ENCODE results near the gene WDFY4. TPM values are rescaled to one million over a fixed set of nuclear protein-coding genes. Genes with fewer than 3 reads are reported as not detected.

Gene WDFY4
- total RNA-seq, 2 donors from 2014 or later, result 2.1 to 10.1 TPM

DNA sequence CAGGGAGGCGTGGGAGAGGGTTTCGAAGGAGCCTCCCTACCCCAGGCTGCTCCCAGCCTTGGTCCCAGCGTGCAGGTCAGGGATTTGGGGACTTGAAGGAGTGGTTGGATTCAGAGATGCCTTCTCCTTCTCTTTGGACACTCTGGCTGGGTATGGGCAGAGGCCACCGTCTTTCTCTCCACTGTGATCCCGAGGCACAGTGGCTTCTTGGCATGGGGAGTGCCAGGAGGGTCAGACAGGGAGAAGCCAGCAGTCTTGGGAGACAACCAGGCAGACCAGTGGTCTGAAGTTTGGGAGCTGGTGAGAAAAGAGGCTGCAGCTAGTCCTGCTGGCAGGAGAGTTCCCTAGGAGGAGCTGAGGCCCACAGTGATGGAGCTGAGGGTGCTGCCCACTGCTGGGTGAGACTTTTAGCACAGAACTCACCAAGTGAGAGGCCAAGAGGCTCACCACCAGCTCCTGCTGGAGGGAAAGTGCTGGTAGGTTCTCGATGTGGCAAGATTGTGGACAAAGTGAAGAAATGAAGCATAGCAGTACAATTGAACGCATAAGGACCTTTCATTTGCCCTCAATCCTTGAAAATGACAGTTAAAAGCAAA is 35.2 kb upstream of the WDFY4 start:
- DNase-seq (no peak), ATAC-seq (no peak)
- H3K9me3 ChIP-seq (ENCODE audit: control insufficient read depth, low read length, poor library complexity, severe bottlenecking), result no peaks in the 10 kb centered on the region
- Mint-ChIP-seq H3K4me3 (no peak overlapping the region), H3K4me1 (peaks cover 8% of the 10 kb centered on the region), H3K27ac (no peak overlapping the region), H3K27me3 (peaks cover 33% of the 10 kb centered on the region), H3K36me3 (ENCODE audit: low read depth) (no peaks in the 10 kb centered on the region)

DNA sequence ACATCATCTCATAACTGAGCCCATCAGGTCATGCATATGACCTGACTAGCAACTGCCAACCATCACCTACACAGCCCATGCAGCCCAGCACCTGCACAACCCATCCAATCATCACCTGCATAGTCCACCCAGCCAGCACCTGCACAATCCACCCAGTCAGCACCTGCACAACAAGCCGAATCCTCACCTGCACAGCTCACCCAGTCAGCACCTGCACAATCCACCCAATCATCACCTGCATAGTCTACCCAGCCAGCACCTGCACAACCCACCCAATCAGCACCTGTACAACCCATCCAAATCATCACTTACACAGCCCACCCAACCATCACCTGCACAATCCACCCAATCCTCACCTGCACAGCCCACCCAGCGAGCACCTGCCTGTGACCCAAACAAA is 33.4 kb upstream of the WDFY4 start:
- Mint-ChIP-seq H3K27me3 (peaks cover 35% of the 10 kb centered on the region), H3K27ac (no peak overlapping the region), H3K4me1 (peaks cover 10% of the 10 kb centered on the region), H3K36me3 (ENCODE audit: low read depth) (peaks cover 3% of the 10 kb centered on the region), H3K4me3 (no peak overlapping the region)
- ATAC-seq (no peak), DNase-seq (no peak)
- H3K9me3 ChIP-seq (ENCODE audit: control insufficient read depth, low read length, poor library complexity, severe bottlenecking), result no peaks in the 10 kb centered on the region

DNA sequence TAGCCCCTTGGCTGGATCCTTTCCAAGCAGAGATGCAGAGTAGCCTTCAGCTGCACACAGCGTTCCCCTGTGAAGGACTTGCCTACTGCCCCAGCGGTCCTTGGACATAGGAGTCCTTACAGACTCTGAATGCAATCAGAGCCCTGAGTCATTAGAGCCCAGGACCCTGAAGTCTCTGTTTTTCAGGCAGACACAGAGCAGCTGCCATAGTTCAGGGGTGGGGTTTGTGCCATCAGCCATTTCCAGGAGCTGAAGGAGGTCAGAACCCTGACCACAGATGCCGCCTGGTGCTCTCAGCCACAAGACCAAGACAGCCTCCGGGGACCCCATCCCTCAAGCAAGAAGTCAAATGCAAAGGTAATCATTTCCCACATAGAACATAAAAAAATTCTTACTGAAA is 32.8 kb upstream of the WDFY4 start:
- ATAC-seq (no peak), DNase-seq (no peak)
- Mint-ChIP-seq H3K4me3 (no peak overlapping the region), H3K36me3 (ENCODE audit: low read depth) (peaks cover 3% of the 10 kb centered on the region), H3K27me3 (peaks cover 35% of the 10 kb centered on the region), H3K4me1 (peaks cover 14% of the 10 kb centered on the region), H3K27ac (no peak overlapping the region)
- no peaks in the 10 kb centered on the region for H3K9me3 ChIP-seq (ENCODE audit: control insufficient read depth, low read length, poor library complexity, severe bottlenecking)

DNA sequence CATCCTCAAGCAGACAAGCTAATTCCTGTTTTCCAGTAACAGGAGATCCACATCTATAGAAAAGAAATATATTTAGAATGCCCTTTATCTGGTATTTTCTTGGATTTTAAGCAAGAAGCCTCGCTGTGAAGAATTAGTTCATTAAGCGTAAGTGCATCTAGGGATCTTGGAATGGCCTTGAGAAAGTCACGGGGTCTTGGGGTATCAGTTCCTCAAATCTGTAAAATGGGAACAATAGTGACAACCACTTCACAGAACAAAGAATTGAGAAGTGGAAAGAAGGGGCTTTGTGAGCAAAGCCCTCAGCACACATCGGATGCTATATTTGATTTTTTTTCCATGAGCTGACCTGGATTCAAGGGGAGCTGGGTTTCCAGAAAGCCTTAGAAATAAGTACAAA is 32.3 kb upstream of the WDFY4 start:
- ATAC-seq (no peak), DNase-seq (no peak)
- peaks cover 3% of the 10 kb centered on the region for H3K36me3 Mint-ChIP-seq (ENCODE audit: low read depth)
- H3K4me3 Mint-ChIP-seq, result no peak overlapping the region
- peaks cover 14% of the 10 kb centered on the region for H3K4me1 Mint-ChIP-seq
- H3K27ac Mint-ChIP-seq, result no peak overlapping the region
- peaks cover 35% of the 10 kb centered on the region for H3K27me3 Mint-ChIP-seq
- no peaks in the 10 kb centered on the region for H3K9me3 ChIP-seq (ENCODE audit: control insufficient read depth, low read length, poor library complexity, severe bottlenecking)

DNA sequence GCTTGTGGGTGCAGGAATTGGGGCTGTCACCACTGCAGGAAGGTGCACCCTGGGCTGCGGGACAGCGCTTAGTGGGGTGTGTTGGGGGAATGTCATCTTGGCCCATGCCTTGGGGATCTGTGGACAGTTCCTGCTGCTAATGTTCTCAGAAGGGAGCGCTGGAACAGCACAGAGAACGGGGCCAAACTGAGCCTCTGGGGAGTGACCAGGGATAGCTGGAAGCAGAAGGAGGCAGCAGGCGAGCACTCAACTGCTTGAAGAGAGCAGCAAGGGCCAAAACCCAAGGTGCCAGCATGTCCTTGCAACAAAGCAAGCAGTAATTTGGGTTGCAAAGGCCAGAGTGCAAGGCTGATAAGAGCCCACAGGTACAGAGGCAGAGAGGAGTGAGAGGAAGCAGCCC is 31.3 kb upstream of the WDFY4 start:
- no peak for ATAC-seq
- no peaks in the 10 kb centered on the region for H3K9me3 ChIP-seq (ENCODE audit: control insufficient read depth, low read length, poor library complexity, severe bottlenecking)
- Mint-ChIP-seq H3K27ac (no peak overlapping the region), H3K27me3 (peaks cover 34% of the 10 kb centered on the region), H3K4me3 (no peak overlapping the region), H3K4me1 (peaks cover 16% of the 10 kb centered on the region), H3K36me3 (ENCODE audit: low read depth) (peaks cover 3% of the 10 kb centered on the region)
- DNase-seq, result no peak

DNA sequence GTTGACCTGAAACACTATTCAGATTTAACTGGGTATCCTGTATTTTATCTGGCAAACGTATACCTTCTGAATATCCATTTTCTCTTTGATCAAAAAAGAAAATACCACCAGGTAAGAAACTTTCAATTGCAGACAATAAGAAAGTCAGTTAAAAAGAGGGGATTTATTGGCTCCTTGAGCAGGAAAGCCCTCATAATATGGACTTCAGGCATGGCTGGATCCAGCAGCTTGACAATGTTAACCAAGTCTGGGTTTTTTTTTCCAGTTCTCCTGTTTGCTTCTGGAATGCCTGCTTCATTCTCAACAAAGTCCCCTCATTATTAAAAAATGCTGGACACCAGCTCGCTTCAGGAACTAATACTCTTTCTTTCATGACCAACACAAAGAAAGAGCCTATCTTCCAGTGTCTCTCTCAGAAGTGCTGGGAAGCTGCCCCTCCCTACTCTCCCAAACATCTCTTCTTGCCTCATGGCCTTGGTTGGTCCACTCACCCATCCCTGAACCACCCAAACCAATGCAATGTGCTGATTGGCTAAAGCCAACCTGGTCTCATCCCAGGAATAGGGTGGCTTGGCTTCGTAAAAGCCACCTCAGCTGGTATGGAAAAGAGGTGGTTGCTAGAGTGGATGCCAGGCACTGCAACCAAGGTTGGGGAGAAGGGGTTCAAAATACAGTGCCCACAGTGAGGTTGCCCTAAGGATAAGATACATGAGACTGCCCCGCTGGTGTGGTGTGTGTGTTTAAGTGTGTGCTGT is 30.6 kb upstream of the WDFY4 start:
- Mint-ChIP-seq H3K27ac (no peak overlapping the region), H3K4me1 (peaks cover 19% of the 10 kb centered on the region), H3K4me3 (peak overlapping the region; percentile 39), H3K27me3 (peaks cover 39% of the 10 kb centered on the region), H3K36me3 (ENCODE audit: low read depth) (peaks cover 3% of the 10 kb centered on the region)
- DNase-seq, result no peak
- H3K9me3 ChIP-seq (ENCODE audit: control insufficient read depth, low read length, poor library complexity, severe bottlenecking), result no peaks in the 10 kb centered on the region
- ATAC-seq, result no peak

DNA sequence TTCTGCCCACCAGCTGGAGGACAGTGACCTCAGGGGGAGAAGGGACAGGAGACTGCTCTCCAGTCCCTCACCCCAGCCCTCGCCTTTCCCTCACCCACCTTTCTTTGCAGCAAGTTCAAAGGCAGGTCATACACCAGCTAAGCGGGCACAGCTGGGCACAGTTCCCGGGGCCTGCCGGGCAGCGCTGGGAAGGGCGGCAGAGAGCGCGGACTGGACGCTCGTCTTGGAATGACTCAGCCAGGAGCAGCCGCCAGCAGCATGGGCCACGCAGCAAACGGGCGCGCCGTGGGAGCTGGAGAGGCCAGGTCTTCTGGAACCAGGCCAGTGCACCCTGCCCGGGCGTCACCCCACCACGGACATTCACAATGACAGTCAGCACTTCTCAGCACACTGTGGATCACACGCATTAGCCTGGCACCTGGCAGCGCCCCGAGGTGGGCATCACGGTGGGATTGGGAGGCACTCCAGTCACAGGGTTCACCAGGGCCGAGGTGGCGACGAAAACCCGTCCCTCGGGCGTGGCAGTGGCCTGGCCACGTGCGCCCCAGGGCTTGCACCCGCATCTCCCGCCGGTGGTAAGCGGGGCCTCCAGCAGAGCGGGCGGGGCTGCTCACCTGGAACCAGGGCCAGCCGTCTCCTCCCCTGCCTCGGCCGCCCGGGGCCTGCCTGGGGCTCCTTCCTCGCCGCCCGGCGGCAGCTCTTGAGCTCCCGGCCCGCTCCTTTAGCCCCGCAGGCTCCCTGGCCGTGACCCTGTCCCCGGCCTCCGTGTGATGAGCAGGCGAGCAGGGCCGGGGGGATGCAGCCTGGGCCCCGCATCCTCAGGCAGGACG is 29.0 kb upstream of the WDFY4 start:
- Mint-ChIP-seq H3K27ac (no peak overlapping the region), H3K4me3 (peak overlapping the region; percentile 85), H3K4me1 (peaks cover 19% of the 10 kb centered on the region), H3K36me3 (ENCODE audit: low read depth) (peaks cover 3% of the 10 kb centered on the region), H3K27me3 (peaks cover 35% of the 10 kb centered on the region)
- H3K9me3 ChIP-seq (ENCODE audit: control insufficient read depth, low read length, poor library complexity, severe bottlenecking), result no peaks in the 10 kb centered on the region
- ATAC-seq, result peak; percentile 17
- no peak for DNase-seq

DNA sequence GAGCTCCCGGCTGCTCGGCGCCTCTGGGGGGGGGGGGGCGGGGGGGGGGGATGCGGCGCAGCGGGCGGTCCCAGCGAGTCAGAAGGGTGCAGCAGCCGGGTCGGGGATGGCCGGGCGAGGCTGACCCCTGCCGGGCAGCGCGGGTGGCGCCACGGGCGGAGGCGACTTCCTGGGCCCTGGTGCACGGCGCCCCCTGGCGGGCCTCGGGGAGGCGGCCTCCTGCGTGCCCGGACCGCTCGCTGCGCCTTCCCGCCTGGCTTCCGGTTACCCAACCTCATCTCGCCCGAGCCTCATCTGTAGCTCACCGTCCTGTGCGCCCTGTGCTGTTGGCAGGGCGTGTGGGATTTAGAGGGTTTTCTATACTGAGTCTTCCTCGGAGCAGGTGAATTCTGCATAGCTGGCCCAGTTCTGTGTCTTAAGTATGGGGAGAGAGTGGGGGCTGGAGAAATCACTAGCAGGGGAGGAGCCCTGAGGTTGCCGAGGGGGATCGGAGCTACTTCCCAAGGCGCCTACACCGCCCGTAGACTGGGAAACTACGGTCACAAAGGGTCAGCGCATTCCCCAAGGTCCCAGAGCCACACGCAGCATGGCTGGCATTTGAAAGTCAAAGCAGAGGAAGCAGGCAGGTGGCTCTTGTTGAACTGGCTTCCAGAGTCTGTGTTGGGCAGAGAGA is 28.3 kb upstream of the WDFY4 start:
- peak; percentile 97 for ATAC-seq
- H3K27ac Mint-ChIP-seq, result no peak overlapping the region

DNA sequence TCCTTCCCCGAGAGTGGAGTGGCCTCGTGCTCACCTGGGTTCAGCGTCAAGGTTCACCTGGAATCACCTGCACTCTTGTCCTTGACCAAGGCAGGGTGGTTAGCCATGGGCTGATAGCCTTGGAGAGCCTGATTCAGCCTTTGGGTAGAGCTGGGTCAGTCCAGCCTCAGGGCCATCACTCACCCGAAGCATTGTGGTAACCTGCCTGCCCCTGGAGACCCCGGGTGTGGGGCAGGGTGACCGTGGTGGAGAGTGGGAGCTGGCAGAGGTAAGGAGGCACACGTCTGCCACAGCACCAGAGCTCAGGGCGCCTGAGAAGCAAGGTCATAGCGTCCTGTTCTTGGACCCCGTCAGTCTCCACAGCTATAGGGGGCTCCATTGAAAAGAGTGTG is 27.8 kb upstream of the WDFY4 start:
- H3K4me1 Mint-ChIP-seq, result peaks cover 13% of the 10 kb centered on the region
- no peak for ATAC-seq
- H3K9me3 ChIP-seq (ENCODE audit: control insufficient read depth, low read length, poor library complexity, severe bottlenecking), result no peaks in the 10 kb centered on the region
- peak overlapping the region; percentile 85 for H3K4me3 Mint-ChIP-seq
- H3K27ac Mint-ChIP-seq, result no peak overlapping the region
- peaks cover 3% of the 10 kb centered on the region for H3K36me3 Mint-ChIP-seq (ENCODE audit: low read depth)
- DNase-seq, result no peak
- H3K27me3 Mint-ChIP-seq, result peaks cover 24% of the 10 kb centered on the region

More for the DNA sequence above, 28.3 kb upstream of the WDFY4 start:
- H3K9me3 ChIP-seq (ENCODE audit: control insufficient read depth, low read length, poor library complexity, severe bottlenecking), result no peaks in the 10 kb centered on the region
- H3K4me3 Mint-ChIP-seq, result peak overlapping the region; percentile 85
- peak; percentile 70 to 86 (median 75) for DNase-seq
- H3K36me3 Mint-ChIP-seq (ENCODE audit: low read depth), result peaks cover 3% of the 10 kb centered on the region
- peaks cover 30% of the 10 kb centered on the region for H3K27me3 Mint-ChIP-seq
- peaks cover 17% of the 10 kb centered on the region for H3K4me1 Mint-ChIP-seq

DNA sequence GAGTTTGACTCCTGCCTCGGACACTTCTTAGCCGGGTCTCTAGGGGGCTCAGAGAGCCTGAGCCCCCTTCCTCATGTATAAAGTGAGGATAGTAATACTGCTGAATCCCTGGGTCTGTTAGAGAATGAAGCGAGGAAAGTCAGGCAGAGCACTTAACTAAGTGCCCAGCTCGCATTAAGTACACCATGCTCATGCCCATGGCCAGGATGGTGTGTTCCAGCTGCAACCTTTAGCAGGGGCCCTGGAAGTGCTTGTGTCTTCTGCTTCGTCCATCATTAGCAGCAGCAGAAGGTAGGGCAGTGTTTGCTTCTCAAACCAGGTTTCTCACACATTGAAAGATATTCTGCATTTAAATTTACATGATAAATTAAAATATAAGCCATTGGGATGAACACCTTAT is 27.3 kb upstream of the WDFY4 start:
- no peak overlapping the region for H3K27ac Mint-ChIP-seq
- H3K27me3 Mint-ChIP-seq, result peaks cover 24% of the 10 kb centered on the region
- H3K4me1 Mint-ChIP-seq, result peaks cover 13% of the 10 kb centered on the region
- no peak overlapping the region for H3K4me3 Mint-ChIP-seq
- no peak for ATAC-seq
- no peaks in the 10 kb centered on the region for H3K9me3 ChIP-seq (ENCODE audit: control insufficient read depth, low read length, poor library complexity, severe bottlenecking)
- peaks cover 3% of the 10 kb centered on the region for H3K36me3 Mint-ChIP-seq (ENCODE audit: low read depth)
- no peak for DNase-seq

DNA sequence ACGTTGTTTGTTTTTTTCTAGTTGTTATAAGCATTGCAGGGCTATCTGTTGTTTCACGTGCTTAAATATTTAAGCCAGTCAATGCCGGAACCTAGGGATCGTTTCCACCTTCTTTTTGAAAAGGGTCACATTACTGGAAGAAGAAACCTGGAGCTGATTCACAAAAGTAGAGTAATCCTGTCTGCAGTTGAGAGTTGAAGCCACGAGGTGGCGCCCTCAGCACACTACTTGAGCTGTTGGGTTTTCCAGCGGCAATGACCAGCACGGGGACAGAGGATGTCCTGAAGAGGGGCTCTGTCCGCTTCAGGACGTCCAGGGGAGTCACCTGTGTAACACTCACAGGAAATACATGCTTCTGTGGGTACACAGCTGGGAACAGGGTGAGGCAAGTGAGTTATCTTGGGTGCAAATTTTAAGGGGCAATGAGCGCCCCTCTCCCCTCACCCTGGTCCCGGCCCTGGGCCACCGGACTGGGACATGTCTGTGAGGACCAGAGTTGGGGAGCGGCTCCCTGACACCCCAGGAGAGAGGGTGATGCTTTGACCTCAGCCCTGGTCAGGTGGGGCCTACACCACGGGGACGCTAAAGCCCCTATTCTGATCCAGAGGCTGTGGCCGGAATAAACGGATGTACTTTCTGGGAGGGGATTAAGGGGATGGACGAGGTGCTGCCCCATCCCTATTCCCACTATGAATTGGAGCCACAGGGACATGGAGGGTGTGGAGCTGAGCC is 26.3 kb upstream of the WDFY4 start:
- Mint-ChIP-seq H3K4me1 (peaks cover 13% of the 10 kb centered on the region), H3K27me3 (peaks cover 20% of the 10 kb centered on the region), H3K36me3 (ENCODE audit: low read depth) (peaks cover 3% of the 10 kb centered on the region), H3K4me3 (no peak overlapping the region), H3K27ac (no peak overlapping the region)
- no peaks in the 10 kb centered on the region for H3K9me3 ChIP-seq (ENCODE audit: control insufficient read depth, low read length, poor library complexity, severe bottlenecking)
- DNase-seq, result peak in 1 of 3 donors; percentile 33
- ATAC-seq, result no peak

DNA sequence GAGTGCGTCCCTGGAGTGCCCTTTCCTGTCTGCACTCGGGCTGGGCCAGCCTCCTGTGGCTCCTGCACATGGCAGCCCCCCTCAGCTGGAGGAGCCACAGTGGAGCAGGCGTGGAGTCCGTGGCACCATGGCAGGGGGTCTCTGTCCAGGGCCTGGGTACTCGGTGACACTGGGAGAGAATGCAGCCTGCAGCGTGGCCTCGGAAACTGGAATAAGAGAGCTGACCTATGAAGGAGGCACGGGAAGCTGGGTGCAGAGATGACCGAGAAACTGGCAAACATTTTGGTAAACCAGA is 25.8 kb upstream of the WDFY4 start:
- H3K36me3 Mint-ChIP-seq (ENCODE audit: low read depth), result peaks cover 3% of the 10 kb centered on the region
- H3K27me3 Mint-ChIP-seq, result peaks cover 20% of the 10 kb centered on the region
- ATAC-seq (no peak), DNase-seq (no peak)
- no peak overlapping the region for H3K4me3 Mint-ChIP-seq
- no peak overlapping the region for H3K27ac Mint-ChIP-seq
- peaks cover 13% of the 10 kb centered on the region for H3K4me1 Mint-ChIP-seq
- no peaks in the 10 kb centered on the region for H3K9me3 ChIP-seq (ENCODE audit: control insufficient read depth, low read length, poor library complexity, severe bottlenecking)
